GM21786 (cell line): ENCODE data around the gene CST3.

Source experiments
- ATAC-seq: cut with Tn5 transposase; IDR thresholded peaks from one replicate; pipeline ENCODE4 v1.9.1; 2021; ENCODE audit not compliant: unreplicated experiment

CST3 gene

DNA sequence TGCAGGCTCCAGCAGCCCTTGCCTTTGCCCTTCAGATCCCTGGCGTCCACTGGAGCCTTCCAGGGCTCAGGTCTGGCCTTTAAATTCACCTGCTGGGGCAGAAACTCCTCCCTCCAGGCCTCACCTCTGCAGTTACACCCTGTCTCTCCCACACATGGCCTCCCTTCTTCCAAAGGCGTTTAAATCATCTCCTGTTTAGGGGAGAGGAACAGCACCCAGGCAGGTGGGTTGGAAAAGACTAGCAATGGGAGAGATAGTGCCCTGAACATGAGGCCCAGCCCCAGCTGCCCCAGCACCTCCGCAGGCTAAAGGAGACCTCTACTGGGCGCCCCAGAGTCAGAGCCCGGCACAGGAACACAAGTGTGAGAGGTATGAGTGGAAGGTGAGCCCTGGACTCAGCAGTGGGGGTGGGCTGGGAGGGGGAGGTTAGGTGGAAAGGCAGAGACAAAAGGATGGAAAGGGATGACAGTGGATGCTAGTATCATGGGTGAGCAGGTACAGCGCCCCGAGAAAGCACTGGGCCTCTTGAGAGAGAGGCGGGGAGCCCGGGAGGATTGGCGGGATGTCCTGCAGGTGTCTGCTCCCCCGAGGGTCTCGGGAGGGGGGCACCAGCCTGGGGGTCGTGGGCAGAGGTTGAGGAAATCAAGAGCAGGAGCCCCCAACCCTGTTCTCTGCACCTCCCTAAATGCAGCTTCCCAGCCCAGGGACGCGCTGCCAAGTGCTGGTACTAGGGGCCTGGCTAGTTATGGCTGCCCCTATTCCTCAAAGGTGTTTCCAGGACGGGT, 31.7 kb downstream of the CST3 start, which contains the start of gene CST9:
Gene CST9 (minus strand): TSS at position 51 of the 785 bp plus-strand sequence. CDS start 53 bp downstream, outside the sequence.
- no peak for ATAC-seq

DNA sequence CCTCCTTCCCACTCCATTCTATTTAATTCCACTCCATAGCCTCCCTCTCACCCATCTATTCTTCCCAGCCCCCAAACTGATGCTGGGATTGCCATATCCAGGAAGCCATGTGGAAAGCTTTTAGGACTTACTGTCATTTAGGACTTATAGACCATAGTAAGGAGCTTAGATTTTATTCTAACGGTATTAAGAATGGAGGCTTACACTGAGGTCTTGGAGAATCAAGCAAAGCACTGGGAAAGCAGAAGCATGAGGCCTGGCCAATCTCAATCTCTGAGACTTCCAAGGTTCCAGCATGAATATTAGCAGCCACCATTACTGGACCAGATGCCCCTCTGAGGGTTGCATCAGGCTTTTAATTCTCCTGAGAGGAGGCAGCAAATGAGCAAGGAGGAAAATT, 33.4 kb downstream of the CST3 start:
- no peak for ATAC-seq

DNA sequence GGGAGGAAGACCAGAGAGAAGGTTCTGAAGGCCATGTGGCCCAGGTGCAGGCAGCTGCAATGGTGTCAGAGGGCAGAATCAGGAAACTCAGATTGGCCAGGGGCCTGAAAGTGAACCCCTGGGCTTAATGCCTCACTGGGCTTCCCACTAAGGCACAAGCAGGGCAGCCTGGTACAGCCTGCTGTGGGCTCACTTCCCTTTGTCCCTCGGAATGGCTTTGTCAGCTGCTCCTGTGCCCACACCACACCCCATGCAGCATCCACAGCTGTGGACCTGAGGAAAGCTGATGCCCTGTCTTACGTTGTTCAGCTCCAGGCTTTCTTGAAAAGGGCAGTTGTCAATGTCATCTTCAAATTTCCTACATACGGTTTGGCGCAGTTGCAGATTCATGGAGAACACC, 34.4 kb downstream of the CST3 start:
- ATAC-seq: no peak

DNA sequence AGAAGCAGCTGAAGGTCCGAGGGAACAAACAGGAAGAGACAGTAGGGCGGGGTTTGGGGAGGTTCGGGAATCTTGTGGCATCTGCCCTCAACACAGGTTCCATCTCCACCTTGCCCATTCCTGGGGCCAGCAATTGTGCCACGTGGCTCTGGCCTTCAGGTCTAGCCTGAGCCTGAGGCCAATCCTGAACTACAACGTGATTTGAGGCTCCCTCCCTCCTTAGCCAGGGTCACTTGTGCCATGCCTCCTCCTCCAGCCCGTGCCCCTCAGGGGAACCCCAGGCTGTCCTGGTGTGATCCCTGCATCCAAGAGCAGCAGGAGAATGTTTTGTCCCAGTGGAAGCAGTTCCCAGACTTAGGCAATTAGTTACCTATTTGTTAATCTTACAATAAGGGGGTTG, 35.1 kb downstream of the CST3 start:
- no peak for ATAC-seq

DNA sequence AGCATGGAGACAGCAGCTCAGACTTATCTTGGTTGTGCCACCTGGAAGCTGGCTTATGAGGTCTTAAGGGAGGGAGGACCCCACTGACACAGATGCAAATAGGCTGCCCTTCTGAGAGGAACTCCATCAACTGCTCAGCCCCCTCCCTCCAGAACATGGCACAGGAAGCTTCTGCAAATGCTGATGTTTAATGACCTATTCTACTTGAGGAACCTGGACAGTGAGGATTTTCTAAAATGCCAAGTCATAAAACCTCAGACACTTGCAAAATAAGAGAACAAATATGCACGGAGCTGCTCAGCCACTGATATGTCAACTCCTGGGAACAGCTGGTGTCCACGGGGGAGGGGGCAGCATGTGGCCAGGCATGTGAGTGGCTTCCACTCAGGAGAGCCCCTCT, 35.5 kb downstream of the CST3 start:
- ATAC-seq: no peak

DNA sequence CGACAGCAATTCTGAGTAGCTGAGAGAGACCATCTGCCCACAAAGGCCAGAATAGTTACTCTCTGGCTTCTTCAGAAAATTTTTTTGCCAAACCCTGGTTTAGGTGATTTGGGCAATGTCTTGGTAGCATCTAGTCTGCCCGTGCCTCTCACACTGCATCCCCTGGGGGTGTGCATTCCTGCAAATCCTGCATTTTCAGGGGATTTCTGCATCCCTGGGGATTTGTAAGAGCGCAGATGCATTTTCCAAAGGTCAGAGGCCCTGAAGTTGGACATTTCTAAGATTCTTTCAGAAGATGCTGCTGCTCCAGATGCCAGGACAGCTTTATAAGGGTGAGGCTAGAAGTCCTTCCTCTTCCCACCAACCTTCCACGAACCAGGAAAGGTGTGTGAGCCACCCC, 36.0 kb downstream of the CST3 start:
- ATAC-seq: no peak

DNA sequence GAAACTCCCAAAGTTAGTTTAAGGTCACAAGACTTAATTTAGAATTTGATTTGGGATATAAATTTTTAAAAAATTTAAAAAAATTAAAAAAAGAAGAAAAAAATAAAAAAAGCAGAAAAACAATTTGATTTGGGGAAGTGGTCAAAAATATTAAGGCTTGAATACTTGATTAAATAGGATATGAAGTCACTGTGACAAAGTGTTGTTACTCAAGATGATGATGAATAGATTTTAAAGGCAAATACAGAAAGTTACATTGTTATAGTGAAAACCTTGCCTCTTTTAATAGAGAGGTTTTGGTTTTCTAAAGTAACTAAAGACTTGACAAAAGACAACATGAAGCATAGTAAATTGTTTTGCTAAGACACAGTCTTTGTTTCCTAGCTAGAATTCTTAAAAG, 39.3 kb downstream of the CST3 start:
- no peak for ATAC-seq

DNA sequence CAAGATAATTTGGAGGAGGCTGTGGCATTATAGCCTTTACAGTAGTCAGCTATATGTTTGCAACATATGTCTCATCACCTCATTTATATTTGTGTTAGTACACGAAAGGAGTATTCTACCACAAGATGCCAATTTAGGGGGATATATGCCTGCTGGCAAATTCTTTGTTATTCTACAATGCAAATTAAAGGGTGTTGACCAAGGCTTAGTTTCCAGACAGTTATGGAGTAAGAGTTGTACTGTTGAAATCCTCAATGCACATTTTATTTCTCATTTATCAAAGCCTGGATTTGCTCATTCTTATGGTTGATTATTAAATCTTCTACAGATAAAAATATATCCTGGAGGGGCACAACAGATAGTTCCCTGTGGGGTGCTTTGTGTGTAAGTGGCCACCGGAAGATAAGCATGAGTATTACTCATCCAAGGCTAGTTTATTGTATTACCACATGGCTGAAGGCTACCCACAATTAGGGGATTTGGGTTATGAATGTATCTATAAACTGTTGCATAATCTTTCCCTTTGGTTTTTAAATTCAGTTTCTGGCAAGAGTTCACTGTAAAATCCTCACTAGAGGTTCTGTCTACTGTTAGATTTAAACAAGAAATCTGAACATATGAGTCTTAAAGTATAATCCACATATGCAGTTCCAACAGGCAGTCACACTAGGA, 41.0 kb downstream of the CST3 start:
- no peak for ATAC-seq

DNA sequence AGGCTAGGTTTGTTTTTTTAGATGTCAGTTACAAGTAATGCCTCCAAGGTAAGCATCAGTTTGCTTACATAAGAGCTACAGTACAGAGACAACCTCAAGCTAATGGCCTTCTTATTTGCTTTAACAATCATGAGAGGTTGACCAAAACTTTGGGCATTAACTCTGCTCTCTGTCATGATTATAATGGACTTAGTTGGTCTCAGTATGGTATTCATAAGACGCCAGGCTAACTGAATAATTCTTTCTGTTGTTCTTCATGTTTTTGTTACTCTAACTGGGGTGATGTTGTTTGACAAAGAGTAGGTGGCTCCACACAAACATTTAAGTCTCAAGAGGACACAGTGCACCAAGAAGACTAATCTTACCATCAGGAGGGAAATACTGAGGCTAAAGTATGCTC, 41.8 kb downstream of the CST3 start:
- no peak for ATAC-seq

DNA sequence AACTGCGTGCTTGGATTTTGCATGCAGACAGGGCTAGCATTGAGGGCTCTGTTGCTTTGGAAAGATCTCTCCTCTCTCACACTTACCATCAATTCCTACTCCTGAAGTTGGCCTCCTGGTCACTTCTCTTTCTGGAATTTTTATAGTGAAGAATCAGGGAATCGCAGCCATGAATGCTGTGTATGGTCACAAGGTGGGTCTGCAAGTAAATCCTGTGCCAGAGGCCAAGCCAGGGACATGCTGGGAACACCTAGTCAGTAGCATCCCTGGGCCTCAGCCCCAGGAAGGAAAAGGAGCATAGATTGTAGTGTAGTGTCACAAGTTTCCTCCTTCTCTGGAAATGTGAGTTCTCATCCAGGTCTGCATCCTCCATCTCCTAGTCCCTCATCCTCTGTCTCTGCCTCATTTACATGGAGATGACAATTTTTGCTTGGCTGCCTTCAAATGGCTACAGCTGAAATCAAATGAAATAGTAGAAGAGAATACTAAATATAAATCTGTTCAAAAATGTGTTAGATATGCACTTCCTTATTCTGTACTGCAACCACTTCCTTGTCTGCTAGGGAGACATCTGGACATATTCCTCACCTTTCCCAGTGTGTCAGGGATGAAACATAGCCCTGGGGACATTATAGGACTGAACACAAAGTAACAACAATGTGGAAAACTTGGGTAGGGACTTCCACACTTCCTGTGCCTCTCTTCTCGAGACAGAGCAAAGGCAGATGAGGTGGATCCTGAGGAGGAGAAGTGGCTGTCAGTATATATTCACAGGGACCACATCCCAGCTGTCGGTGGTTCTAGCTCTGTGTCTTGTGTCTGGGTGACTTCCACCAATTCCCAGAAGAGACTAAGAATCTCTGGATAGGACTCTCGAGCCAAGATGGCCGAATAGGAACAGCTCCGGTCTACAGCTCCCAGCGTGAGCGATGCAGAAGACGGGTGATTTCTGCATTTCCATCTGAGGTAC, 49.0 kb downstream of the CST3 start:
- ATAC-seq: no peak

DNA sequence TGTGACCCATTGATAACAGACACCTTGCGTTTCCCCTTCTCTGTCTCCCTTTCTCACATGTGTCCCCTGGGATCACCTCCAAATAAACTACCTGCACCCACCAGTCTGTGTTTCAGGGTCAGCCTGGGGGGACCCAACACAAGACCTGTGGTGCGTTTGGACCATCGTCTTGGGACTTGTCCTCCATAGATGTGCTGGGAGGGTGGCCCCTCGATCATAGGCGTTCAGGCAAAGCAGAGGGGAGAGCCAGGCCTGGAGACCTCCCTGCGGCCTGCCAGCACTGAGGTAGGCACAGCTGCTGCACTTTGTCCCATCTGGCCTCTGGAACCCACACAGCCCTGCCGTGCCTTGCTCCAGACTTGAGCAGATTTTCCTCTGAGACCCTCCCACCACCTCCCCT, 50.1 kb downstream of the CST3 start:
- ATAC-seq: no peak

DNA sequence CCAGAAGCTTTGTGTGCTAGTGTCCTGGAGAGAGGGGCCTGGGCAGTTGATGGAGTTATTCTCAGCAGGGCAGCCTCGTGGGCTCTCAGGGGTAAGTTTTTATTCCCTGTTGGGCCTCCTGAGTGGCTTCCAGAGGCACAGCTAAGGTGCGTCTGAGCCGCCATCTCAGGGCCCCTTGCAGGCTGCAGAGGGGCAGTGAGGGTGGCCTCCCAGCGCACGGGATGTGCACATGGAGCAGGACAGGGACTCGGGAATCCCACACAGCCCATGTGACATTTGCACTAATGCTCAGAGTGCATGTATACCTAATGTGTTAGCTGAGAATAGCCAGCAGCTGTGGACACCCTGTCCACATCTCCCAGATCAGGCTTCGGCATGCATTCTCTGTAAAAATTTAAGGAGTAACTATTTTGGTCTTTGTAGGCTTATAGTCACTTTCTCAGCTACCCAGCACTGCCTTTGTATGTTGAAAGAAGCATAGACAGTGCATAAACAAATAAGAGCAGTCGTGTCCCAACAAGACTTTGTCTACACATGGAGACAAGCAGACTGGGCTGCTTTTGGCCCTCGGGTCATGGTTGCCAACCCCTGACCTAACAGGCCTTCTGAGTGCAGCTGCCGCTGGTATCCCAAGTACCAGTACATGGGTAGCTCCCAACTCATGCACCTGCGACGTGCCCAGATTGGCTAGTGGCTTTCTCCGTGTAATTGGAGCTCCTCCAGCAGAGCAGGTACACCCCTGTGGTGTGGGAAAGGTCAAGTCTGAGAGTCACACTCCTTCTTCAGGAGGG, 50.8 kb downstream of the CST3 start:
- no peak for ATAC-seq

DNA sequence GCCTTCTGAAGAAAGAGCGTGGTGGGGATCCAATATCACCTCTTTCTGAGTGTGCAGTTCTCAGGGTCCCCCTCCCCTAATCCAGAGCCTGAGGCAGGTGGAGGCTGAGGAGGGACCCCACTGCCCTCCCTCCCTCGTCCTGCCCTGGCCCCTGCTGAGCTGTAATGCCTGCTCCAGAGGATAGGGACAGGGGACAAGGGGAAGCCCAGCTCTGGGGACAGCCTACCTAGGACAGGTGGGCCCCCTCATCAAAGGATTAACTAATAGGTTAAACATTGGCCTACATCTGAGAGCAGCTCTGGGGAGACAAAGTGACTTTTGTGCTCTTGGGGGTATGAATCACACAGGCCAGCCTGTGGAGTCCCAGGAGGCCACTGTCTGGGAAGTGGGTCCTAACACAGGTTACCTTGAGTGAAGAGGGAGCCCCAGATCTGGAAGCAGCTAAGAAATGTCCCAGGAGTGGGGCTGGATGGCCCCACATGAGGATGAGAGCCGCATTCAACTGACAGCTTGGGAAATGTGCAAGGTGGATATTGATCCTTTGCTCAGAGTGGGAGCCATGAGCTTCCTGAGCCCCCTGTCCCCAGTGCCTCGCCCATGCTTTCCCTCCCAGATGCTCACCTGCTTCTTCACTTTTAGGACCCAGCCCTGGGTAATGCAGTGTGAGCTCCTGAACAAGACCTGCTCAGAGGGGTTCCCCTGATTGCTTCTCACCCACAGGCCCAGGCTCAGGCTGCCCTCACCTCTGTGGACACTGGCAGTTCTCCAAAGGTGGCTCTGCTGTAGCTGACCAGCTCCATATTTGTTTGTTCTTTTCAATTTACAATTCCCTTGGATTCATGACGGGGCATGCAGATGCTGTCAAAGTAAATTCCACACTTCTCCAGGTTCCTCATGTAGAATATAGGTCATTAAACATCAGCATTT, 51.7 kb downstream of the CST3 start:
- ATAC-seq: no peak

DNA sequence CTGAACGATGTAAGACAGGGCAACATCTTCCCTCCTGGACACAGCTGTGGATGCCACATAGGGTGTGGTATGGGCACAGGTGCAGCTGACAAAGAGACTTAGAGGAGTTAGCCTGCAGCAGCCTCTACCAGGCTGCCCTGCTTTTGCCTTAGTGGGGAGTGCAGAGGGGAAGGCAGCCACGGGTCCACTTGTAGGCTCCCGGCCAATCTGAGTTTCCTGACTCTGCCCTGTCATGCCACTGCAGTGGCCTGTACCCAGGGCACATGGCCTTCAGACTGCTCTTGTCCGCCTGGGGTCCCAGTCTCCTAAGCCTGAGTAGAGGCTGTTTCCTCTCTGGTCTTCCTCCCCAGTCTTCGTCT, 52.3 kb downstream of the CST3 start:
- no peak for ATAC-seq

DNA sequence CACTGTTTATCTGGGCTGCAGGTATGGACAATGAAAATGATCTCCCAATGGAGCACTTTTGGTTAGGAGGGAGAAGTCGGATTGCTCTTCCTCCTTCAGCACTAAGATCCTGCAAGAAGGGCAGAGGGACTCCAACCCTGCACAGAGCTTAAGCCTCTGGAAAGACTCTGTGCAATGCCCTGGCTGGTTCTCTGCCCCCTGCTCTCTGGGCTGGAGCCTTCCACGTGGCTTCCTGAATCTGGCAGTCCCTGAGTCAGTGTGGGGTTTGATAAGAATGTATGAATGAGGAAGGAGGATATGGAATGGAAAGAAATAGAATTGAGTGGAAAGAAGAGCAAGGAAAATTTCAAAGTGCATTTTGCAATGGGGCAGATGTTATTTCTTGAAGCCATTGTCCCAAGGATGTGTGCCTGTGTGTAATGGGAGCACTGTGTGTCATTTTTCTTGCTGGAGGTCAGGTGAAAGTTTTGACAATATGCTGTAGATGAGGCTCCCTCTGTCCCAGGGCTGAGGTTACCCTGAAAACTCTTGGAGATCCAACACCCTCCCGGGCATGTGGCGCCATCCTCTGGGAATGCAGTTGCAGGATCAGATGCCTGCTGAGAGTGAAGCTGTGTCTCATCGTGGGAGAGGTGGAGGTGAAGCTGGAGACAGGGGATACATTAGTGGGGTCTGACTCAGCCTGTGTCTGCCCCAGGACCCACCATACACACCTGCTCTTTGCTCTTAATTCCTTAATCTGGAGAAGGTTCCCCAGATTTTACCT, 53.1 kb downstream of the CST3 start:
- ATAC-seq: no peak
